Suppressor macrophage treated with lipopolysaccharide for 4 hours (primary cell): ENCODE results near the gene EFEMP2.

Experiments
- DNase-seq: peaks from one replicate; pipeline ENCODE4 v3.0.0-alpha.2; 2020

The EFEMP2 gene

GRCh38 chr11:65817835-65818680 is 54.5 kb downstream of the EFEMP2 start:
- peak; percentile 96 for DNase-seq

- DNase-seq, result peak; percentile 3
Measured at GRCh38 chr11:65817312-65817834, 55.2 kb downstream of the EFEMP2 start.

GRCh38 chr11:65816696-65817095 is 55.9 kb downstream of the EFEMP2 start:
- peak; percentile 66 for DNase-seq
